Measurements from ENCODE around the gene EXOC4. TPM values are rescaled to one million over a fixed set of nuclear protein-coding genes. Genes with fewer than 3 reads are reported as not detected.

Gene EXOC4
- total and polyA plus RNA-seq, 2 of the 8 experiments (the other 6 are each of a cell fraction or from before 2014, with no cell fraction given) = 27.0 to 67.3 TPM

GRCh38 chr7:134022286-134022911 is 769.5 kb downstream of the EXOC4 start (continued):
- no peak for TF ChIP-seq TCF12 (IDR thresholded peaks at IDR 0.05; ENCODE audit: low read depth, low read length)
- TF ChIP-seq BCL11A (IDR thresholded peaks at IDR 0.05; ENCODE audit: low read depth in 2 of 2, low read length in 2 of 2) = no peak
- TF ChIP-seq TBP (IDR thresholded peaks at IDR 0.05; ENCODE audit: low read depth, low read length) = no peak
- TF ChIP-seq POU5F1 (IDR thresholded peaks at IDR 0.05; ENCODE audit: low read depth, low read length) = no peak
